NCI-H748 (cell line): Measurements from ENCODE around the gene TCF3.
"Not testable (repeated sequence)": the region's sequence is repeated elsewhere in the genome, so short reads cannot be mapped to it uniquely, and the experiment has no call there.

ENCODE experiments used
- DNase-seq: peaks from one replicate; lab custom pipeline; 2025; ENCODE audit not compliant: unreplicated experiment; lab: John Stamatoyannopoulos, UW

The TCF3 gene

DNA sequence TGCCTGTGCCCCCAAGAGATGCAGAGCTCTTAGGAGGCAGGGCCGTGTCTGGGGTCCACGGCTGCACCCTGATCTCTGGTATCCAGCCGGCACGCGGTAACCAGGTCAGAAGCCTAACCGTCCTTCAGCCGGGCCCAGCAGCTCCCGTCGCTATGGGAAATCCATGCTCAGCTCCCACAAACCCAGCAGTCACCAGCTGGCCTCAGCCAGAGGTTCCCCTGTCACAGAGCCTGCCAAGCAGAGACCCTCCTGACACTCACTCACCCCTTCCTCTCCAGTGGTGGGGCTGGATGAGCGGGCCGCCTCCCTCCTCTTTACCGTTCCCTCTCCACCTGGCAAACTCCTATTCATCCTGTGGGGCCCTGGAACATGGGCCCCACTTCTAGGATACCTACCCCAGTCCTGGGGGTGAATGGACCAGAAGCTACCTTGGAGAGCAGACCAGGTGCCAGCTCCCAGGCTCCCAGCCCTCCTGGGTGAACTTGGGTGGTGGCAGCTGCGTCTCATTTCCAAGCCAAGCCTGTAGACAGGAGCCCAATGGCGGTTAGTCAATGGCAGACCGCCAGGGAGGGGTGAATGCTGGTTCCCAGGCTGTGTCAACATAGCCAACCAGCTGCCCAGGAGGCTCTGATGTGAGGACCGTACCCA, 21.4 kb upstream of the TCF3 start:
- DNase-seq: peak; percentile 43

DNA sequence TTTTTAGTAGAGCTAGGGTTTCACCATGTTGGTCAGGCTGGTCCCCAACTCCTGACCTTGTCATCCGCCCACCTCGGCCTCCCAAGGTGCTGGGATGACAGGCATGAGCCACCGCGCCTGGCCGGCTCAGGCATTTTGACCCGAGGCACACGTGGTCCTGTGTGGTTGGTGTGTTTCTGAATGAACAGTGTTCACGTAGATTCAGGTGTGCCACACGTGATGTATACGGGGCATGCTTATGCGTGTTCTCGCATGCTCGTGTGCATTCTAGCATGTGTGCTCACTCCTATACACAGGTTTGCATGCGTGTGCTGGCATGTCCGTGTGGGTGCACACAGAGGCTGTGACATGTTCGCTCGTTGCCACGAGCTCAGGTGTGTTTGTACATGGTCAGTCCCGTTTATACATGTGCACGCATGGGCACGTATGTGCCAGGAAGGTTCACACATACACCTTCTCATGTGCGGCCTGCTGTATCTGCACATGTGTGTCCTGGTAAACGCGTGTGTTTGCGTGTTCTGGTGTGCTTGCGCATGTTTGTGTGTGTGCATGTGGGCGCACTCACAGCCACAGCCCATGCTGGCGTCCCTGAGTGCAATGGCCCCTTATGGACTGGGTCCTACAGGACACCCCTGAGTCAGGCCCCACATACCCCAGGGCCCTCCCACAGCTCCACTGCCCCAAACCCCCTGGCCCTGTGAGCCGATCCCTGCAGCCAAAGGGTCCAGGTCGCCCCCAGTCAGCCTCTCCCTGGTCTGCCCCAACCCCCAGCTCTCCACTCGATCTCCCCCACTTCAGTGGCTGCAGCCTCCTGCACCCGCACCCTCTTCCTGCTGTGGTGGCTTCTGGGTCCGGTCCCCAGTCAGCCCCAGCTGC, 20.6 kb upstream of the TCF3 start:
- no peak for DNase-seq

DNA sequence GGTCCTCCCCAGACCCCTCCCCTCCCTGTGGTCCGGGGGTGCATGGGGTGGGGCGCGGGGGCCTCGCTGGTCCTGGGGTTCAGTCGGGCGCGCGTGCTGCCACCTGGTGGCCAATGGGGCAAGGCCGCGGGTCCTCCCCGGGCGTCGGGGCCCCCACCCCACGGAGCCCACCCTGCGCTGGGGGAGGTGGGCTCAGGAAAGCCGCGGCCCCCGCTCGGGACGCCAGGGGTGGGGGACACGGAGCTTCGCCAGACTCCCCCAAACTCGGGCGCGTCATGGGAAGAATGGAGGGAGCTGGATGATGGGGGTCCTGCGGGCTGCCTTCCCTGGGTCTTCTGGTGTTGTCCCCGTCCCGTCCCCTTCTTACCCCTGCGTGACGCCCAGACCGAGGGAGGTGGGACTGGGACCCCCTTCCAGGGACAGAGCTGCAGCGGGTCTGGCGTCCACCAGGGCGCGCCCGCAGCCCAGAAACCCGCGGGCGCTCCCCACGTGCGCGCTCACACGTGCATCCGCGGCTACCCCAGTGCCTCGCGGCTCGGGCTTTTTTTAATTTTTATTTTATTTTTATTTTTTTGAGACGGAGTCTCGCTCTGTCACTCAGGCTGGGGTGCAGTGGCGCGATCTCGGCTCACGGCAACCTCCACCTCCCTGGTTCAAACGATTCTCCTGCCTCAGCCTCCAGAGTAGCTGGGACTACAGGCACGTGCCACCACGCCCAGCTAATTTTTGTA, 19.8 kb upstream of the TCF3 start:
- peak; percentile 13 for DNase-seq

DNA sequence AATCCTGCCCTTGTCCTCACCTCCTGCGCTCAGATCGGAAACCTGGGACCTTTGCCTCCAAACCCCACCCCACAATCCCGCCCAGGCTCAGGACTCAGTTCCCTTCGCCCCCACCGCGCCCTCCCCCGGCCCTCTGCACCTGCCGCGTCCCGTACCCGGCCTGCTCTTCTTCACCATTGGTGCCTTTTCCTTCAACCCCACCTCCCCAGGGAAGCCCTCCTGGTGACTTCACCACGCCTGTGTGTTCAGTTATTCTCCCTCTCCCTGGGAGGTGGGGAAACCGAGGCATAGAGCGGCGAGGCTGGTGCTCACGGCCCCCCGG, 19.3 kb upstream of the TCF3 start:
- peak; percentile 8 for DNase-seq

DNA sequence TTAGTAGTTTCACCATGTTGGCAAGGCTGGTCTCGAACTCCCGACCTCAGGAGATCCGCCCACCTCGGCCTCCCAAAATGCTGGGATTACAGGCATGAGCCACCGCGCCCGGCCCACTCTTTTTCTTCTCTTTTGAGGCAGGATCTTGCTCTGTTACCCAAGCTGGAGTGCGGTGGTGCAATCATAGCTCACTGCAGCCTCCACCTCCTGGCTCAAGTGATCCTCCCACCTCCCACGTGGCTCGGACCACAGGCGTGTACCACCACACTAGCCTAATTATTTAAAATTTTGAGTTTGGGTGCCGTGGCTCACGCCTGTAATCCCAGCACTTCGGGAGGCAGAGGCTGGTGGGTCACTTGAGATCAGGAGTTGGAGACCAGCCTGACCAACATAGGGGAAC, 18.3 kb upstream of the TCF3 start:
- not testable (repeated sequence) for DNase-seq

DNA sequence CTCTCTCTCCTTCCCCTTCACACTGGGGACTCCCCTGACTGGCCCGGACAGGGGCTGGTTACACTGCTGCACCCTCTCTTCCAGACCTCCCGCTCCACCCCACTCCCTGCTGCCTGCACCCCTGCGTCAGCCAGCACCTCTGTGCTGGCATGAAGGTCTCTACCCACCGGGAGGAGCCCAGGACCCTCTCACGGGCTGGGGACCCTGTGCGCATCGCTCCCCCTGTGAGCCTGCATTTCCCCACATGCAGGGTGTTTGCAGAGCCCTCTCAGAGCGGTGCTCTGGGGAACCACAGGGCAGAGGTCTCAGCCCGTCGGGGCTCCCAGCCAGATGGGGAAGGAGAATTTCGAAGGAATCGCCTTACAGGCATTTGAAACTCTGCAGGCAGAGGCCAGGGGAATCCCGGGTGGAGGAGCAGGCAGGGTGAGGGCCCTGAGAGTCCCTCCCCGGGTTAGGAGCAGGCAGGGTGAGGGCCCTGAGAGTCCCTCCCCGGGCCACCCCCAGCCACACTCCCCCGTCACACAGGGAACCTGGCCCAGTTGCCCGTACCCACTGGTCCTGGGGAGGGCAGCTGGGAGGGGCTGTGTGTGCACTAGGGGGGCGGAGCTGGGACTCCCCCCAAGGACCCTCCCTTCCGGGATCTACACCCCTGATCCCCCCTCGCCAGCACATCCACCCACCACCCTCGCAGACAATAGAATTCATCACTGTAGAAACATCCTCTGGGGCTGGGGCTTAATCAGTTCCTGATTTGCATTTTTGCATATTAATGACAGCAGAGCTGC, 16.3 kb upstream of the TCF3 start:
- DNase-seq: no peak

DNA sequence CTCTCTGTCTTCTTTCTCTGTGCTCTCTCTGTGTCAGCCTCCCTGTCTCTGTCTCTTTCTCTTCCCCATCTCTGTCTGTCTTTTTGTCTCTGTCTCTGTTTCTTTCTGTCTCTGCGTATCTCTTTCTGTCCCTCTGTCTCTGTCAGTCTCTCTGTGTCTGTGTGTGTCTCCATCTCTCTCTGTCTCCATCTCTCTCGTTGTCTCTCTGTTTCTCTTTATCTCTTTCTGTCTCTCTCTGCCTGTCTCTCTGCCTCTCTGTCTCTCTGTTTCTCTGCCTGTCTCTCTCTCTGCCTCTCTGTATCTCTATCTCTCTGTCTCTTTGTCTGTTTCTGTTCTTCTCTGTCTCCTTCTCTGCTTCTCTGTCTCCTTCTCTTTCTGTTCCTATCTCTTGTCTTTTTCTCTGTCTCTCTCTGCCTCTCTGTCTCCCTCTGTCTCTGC, 15.7 kb upstream of the TCF3 start:
- DNase-seq: no peak

DNA sequence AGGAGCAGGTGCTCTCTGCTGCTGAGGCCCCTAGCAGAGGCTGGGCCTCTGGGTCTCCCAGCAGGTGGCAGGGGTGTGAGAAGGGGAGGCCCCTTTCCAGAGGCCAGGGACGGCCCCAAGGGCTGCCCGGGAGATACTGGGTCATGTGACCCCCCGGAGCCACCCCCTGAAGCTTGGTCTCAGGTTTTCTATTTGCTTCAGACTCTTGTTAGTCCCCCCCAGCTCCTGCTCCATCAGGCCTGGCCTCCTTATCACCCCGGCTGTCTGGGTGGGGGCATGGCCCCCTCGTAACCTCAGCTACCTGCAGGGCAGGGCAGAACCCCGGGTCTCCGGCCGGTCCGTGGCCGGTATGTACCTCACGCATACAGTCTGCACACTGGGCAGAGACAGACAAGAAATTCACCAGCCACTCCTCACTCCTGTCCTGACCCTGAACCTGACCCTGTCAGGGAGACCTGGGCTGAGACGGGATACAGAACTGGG, 13.2 kb upstream of the TCF3 start:
- DNase-seq: no peak

DNA sequence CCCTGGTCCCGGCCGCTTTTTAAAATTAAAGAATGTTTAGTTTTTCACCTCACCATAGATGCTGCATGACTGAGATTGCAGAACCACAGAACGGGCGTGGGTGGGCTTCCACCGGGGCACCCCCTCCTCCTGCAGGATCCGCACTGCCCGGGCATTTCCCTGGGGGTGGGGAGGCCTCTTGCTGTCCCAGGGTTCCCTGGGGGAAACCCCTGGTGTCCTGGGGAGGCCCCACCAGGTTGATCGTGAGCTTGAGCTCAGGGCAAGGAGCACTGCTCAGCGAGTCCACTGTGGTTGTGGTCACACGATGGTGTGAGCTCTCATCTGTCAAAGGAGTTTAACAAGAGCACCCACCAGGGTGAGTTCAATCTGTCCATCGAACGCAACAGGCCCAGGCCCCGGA, 11.4 kb upstream of the TCF3 start:
- no peak for DNase-seq

DNA sequence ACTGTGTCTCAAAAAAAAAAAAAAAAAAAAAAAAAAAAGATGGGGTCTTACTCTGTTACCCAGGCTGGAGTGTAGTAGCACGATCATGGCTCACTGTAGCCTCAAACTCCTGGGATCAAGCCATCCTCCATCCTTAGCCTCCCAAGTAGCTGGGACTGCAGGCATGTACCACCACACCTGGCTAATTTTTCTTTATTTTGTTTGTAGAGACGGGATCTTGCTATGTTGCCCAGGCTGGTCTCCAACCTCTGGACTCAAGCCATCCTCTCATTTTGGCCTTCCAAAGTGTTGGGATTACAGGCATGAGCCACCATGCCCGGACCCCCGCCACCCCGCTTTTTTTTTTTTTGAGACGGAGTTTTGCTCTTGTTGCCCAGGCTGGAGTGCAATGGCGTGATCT, 10.8 kb upstream of the TCF3 start:
- not testable (repeated sequence) for DNase-seq

DNA sequence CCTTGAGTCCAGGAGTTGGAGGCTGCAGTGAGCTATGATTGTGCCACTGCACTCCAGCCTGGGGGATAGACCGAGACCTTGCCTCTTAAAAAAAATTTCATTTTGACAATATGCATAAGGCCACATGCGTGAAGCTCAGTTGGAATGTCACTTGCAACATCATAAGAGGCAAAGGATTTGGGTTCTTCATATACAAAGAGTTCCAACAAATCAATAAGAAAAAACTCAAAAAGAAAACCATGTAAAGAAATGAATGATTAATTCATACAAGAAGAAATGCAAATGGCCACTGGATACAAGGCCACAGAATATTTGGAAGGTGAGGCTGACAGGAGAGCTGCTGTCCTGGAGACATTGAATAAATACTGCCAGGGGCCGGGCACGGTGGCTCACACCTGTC, 9.6 kb upstream of the TCF3 start:
- no peak for DNase-seq

DNA sequence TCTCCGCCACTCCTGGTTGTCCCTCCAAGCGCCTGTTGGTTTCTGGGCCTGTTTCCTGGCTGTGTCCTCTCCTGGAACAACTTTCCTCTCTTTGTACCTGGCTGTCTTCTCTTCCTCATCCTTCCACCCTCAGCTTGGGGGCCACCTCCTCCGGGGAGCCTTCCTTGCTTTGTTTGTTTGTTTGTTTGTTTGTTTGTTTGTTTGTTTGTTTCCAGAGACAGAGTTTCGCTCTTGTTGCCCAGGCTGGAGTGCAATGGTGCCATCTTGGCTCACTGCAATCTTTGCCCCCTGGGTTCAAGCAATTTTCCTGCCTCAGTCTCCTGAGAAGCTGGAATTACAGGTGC, 6.6 kb upstream of the TCF3 start:
- no peak for DNase-seq

DNA sequence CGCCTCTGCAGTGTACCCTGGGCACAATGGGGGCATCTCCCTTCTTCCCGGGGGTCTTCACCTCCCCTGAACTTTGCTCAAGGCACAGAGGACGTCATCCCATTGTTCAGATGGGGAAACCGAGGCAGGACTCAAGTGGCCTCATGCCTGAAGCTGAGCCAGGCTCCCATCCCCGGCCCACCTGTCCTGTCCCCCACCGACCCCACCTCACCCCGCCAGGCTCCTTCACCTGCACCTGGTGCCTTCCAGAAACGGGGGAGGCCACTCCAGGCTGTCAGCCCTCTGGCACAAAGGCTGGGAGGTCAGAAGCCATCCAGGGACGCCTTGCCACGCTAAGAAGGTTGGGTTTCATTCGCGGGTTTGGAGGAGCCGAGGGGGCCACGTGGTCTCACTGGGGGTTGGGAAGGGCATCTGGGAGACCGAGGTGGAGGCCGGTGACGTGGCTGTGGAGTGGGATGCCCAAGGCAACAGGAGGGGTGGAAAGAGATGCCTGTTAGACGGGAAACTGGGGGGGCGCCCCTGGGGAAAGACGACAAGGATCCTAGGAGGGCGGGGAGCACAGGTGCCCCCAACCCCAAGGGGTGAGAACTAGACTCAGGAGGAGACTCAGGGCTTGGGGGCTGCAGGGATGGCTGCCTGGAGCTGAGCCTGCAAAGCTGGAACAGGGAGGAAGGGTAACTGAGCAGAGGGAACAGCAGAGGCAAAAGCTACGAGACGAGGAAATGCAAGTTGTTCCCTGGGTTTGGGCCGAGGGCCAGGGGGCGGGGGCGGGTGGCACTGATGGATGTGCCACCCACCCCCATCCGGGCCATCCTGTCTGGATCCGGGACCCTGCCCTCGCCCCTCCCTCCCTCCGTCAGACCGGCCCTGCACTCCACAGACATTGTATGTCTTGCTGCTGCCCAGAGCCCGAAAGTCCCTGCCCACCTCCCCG, 6.0 kb upstream of the TCF3 start:
- no peak for DNase-seq

DNA sequence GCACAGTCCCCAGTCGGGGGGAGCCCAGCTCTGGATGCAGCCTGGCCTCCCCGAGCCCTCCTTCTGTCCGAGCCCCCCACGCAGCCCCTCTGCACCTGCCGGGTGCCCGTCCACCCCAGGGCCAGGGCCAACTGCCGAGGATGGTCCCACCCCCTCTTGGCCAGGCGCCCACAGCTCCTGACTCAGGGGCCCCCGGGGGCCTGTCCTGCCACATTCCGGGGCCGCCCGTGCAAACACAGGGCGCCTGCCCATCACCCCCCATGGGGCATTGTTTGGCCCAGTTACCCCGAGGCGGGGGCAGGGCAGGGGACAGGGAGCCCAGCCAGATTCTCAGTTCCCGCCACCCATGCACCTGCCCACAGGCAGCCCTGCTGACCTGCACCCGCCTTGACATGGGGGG, 5.3 kb upstream of the TCF3 start:
- no peak for DNase-seq

DNA sequence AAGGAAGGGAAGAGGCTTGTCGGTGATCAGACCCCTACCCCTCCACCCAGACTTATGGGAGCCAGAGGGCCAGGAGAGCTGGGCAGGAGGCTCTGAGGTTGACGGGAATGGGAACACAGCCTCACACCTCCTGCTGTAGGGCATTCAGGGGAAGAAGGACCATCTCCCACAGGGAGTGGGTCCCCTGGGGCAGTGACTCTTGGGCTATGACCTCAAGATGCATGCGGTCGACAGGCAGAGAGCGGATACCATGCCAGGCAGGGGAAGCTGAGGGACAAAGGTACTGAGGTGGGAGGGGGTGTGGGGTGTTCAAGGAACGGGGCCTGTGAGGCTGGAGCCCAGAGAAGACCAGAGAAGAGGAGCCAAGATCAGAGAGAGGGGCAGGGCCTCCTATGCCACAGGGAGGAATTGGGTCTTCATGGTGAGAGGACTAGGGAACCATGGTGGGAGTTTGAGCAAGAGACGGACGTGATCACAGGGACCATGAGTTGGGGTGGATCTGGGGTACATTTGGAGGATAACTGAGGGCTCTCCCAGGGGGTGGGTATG, 4.6 kb upstream of the TCF3 start:
- no peak for DNase-seq

DNA sequence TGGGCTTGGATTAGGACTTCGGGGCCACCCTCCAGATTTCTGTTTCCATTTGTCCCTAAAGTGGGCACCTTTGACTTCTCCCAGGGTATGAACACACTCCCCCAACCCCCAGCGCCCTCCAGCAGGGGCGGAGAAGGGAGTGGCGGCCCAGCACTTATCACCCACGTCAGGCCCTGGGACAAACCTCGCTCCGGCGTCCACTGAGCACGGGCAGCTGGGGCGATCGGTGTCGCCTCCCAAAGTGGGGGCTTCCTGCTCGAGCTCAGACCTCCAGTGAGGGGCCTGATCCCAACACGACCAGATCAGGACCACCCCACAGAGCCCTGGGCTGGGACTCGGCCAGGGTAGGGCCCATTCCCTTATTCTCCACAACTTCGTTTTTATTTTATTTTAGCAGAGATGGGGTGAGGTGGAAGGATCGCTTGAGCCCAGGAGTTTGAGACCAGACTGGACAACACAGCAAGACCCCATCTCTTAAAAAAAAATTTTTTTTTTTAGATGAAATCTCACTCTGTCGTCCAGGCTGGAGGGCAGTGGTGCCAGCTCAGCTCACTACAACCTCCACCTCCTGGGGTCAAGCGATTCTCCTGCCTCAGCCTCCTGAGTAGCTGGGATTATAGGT, 3.7 kb upstream of the TCF3 start:
- no peak for DNase-seq

DNA sequence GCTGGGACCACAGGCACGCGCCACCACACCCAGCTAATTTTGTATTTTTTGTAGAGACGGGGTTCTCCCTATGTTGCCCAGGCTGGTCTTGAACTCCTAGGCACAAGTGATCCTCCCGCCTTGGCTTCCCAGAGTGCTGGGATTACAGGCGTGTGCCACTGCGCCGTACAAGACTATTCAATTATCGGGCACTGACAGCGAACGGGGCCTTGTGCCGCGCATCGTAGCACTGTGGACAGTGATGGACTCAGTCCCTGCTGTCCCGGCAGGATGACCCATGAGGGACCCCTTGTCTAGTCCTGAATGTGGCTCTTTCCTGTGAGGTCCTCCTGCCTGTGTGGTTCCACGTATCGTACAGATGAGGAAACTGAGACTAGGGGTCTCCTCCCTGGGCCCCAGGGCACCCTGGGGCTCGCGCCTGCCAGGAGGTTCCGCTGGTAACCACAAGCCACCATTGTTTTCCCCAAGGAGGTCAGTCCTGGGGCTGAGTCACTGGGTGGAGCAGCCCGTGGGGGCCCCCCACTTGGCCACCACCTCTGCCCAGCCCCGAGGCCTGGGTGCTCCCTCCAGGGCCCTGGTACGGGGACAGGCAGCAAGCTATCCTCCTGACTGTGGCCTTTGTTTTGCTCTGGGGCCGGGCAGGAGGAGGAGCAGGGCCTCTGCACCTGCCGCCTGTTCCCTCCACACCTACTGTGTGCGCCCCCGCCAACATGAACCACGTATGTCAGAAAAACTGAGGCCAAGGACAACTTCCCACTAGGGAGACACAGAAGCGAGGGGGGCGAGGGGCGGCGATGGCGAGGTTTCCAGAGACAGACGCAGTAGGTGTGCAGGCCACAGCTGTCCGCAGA, 2.9 kb upstream of the TCF3 start:
- no peak for DNase-seq

DNA sequence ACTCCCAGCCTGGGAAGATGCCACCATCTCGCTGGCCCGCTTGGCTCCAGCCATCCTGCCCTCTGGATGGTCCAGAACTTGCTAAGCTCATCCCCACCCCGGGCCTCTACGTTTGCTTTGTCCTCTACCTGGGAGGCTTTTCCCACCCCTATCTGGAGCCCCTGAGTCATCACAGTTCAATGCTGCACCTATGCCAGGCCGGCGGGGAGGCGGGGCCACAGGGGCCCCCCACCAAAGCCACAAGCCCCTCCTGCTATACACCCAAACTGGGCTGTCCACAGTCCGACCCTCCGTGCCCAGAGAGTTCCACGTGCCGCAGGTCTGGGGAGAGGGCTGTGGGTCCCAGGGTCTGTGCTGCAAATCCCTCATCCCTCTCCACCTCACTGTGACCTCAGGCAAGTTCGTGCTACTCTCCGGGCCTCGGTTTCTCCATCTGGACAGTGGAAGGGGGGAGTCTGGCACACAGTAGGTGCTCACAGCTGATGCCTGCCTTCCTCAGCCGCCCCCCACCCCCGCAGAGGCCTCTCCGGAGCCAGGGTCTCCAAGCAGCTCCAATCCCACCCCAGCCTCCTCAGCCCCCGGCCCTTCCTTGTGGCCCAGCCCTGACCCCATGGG, 1.9 kb upstream of the TCF3 start:
- DNase-seq: no peak
